IMR-90 (cell line): ENCODE results near the gene TRIM47. TPM values are rescaled to one million over a fixed set of nuclear protein-coding genes. Genes with fewer than 3 reads are reported as not detected.

Source experiments
- ATAC-seq: fragments of 200-7000 bp; cut with Tn5 transposase; 2 replicates; pipeline ENCODE4 v1.9.1; 2020; ENCODE audit warnings: low read depth, mild to moderate bottlenecking, moderate library complexity
- BruUV-seq: library from RNA; stranded (reverse); fragments of 400-500 nt; replicated peaks from 2 replicates; lab custom pipeline; 2021; lab: Mats Ljungman, UMichigan
- CTCF ChIA-PET: fragments of 300-600 bp; formaldehyde crosslinking; extraction: SDS; loops from one replicate; lab custom pipeline; 2021; ENCODE audit warnings: antibody characterized with exemption; lab: Yijun Ruan, JAX
- POLR2A ChIA-PET: fragments of 300-600 bp; sonication (Branson Sonifier 250); formaldehyde crosslinking; loops from one replicate; lab custom pipeline; 2022; ENCODE audit warnings: antibody characterized with exemption; ENCODE audit not compliant: unreplicated experiment; lab: Charles Lee
- DNase-seq: peaks from one replicate; pipeline ENCODE4 v3.0.0; 2013
- H2AFZ ChIP-seq: replicated peaks from 2 replicates; pipeline ENCODE3; 2013; ENCODE audit warnings: low read length, mild to moderate bottlenecking; ENCODE audit not compliant: poor library complexity
- H2AK5ac ChIP-seq: 2 replicates; pipeline ENCODE4 v1.6.1; 2013; ENCODE audit warnings: low read depth, low read length, inconsistent platforms
- H2AK9ac ChIP-seq: replicated peaks from 2 replicates; pipeline ENCODE3; 2013; ENCODE audit warnings: mild to moderate bottlenecking, low read depth, low read length, moderate library complexity; ENCODE audit not compliant: poor library complexity
- H2BK120ac ChIP-seq: 2 replicates; pipeline ENCODE4 v1.6.1; 2013; ENCODE audit warnings: low read depth, low read length, inconsistent platforms
- H2BK15ac ChIP-seq: 3 replicates; pipeline ENCODE4 v1.6.1; 2013; ENCODE audit warnings: low read depth, low read length, inconsistent platforms
- H2BK20ac ChIP-seq: 2 replicates; pipeline ENCODE4 v1.6.1; 2013; ENCODE audit warnings: low read depth, mild to moderate bottlenecking, inconsistent platforms, low read length, moderate library complexity
- H2BK5ac ChIP-seq: 2 replicates; pipeline ENCODE4 v1.6.1; 2013; ENCODE audit warnings: mild to moderate bottlenecking, low read depth, low read length, inconsistent platforms; ENCODE audit not compliant: poor library complexity, severe bottlenecking
- H3K14ac ChIP-seq: replicated peaks from 2 replicates; pipeline ENCODE4 v1.6.1; 2013; ENCODE audit warnings: low read depth, low read length, inconsistent platforms
- H3K18ac ChIP-seq: 2 replicates; pipeline ENCODE4 v1.6.1; 2013; ENCODE audit warnings: low read depth, low read length, control low read depth
- H3K23ac ChIP-seq: 2 replicates; pipeline ENCODE4 v1.6.1; 2013; ENCODE audit warnings: low read depth, low read length, inconsistent platforms
- H3K27ac ChIP-seq: 2 replicates; pipeline ENCODE4 v1.5.1; 2013; ENCODE audit warnings: mild to moderate bottlenecking, control low read depth, low read length; ENCODE audit not compliant: insufficient read depth
- H3K27me3 ChIP-seq: 2 replicates; pipeline ENCODE4 v1.6.1; 2013; ENCODE audit warnings: low read length; ENCODE audit not compliant: control insufficient read depth, insufficient read depth
- H3K36me3 ChIP-seq: 2 replicates; pipeline ENCODE4 v1.6.1; 2013; ENCODE audit warnings: low read length, mixed read lengths; ENCODE audit not compliant: control insufficient read depth, insufficient read depth
- H3K4ac ChIP-seq: 2 replicates; pipeline ENCODE4 v1.6.1; 2013; ENCODE audit warnings: low read depth, low read length, inconsistent platforms
- H3K4me1 ChIP-seq: 2 replicates; pipeline ENCODE4 v1.6.1; 2013; ENCODE audit warnings: low read length, mixed read lengths; ENCODE audit not compliant: control insufficient read depth, insufficient read depth
- H3K4me2 ChIP-seq: 2 replicates; pipeline ENCODE4 v1.6.1; 2013; ENCODE audit warnings: low read depth, mild to moderate bottlenecking, control low read depth, low read length, moderate library complexity
- H3K4me3 ChIP-seq: 2 replicates; pipeline ENCODE4 v1.5.1; 2013; ENCODE audit warnings: low read depth, mild to moderate bottlenecking, control low read depth, low read length, moderate library complexity; ENCODE audit not compliant: insufficient read depth
- H3K56ac ChIP-seq: 2 replicates; pipeline ENCODE4 v1.6.1; 2013; ENCODE audit warnings: low read length, inconsistent platforms; ENCODE audit not compliant: insufficient read depth; ENCODE audit errors: extremely low read depth
- H3K79me1 ChIP-seq, 2 experiments: 2 replicates each; pipeline ENCODE4 v1.6.1; 2013; ENCODE audit warnings: low read length in 2 of 2, inconsistent platforms in 1 of 2, low read depth in 1 of 2
- H3K9ac ChIP-seq: 2 replicates; pipeline ENCODE4 v1.6.1; 2013; ENCODE audit warnings: low read depth, low read length, control low read depth
- H3K9me1 ChIP-seq: 2 replicates; pipeline ENCODE4 v1.6.1; 2013; ENCODE audit warnings: low read length, inconsistent platforms; ENCODE audit not compliant: insufficient read depth
- H3K9me3 ChIP-seq: 2 replicates; pipeline ENCODE4 v1.6.1; 2013; ENCODE audit warnings: low read length; ENCODE audit not compliant: control insufficient read depth, insufficient read depth
- H4K20me1 ChIP-seq: 2 replicates; pipeline ENCODE4 v1.6.1; 2013; ENCODE audit warnings: low read length, inconsistent platforms; ENCODE audit not compliant: insufficient read depth
- H4K5ac ChIP-seq: 2 replicates; pipeline ENCODE4 v1.6.1; 2013; ENCODE audit warnings: mild to moderate bottlenecking, low read depth, low read length, control low read depth
- H4K8ac ChIP-seq, 2 experiments: 2 replicates each; pipeline ENCODE4 v1.6.1; 2013; ENCODE audit warnings: low read depth in 2 of 2, low read length in 2 of 2, control low read depth in 1 of 2, inconsistent platforms in 1 of 2
- H4K91ac ChIP-seq: 2 replicates; pipeline ENCODE4 v1.6.1; 2013; ENCODE audit warnings: low read depth, low read length, inconsistent platforms; ENCODE audit not compliant: insufficient read depth
- BHLHE40 ChIP-seq: fragments of 150-350 bp; IDR thresholded peaks from 2 replicates; pipeline ENCODE4 v1.6.1; 2016; ENCODE audit warnings: mild to moderate bottlenecking, low read depth, low read length
- CHD1 ChIP-seq: IDR thresholded peaks from 2 replicates; pipeline ENCODE4 v1.6.1; 2012; ENCODE audit warnings: low read depth, low read length, improper control_type of control experiment
- ELK1 ChIP-seq: fragments of 150-350 bp; IDR thresholded peaks from 2 replicates; pipeline ENCODE4 v1.6.1; 2016; ENCODE audit warnings: low read depth, mild to moderate bottlenecking, low read length, moderate library complexity, borderline replicate concordance
- MAFK ChIP-seq: IDR thresholded peaks from 2 replicates; pipeline ENCODE4 v1.6.1; 2012; ENCODE audit warnings: low read depth, low read length, improper control_type of control experiment
- MXI1 ChIP-seq: IDR thresholded peaks from 2 replicates; pipeline ENCODE4 v1.6.1; 2012; ENCODE audit warnings: low read depth, mild to moderate bottlenecking, low read length, moderate library complexity, borderline replicate concordance
- NFE2L2 ChIP-seq: fragments of 150-350 bp; IDR thresholded peaks from 2 replicates; pipeline ENCODE4 v1.6.1; 2016; ENCODE audit warnings: low read depth, mild to moderate bottlenecking, low read length
- POLR2A ChIP-seq: IDR thresholded peaks from 2 replicates; pipeline ENCODE4 v1.6.1; 2012; ENCODE audit warnings: mild to moderate bottlenecking, low read depth, low read length
- RAD21 ChIP-seq: IDR thresholded peaks from 2 replicates; pipeline ENCODE4 v1.6.1; 2012; ENCODE audit warnings: low read length, improper control_type of control experiment
- RFX5 ChIP-seq: IDR thresholded peaks from 2 replicates; pipeline ENCODE4 v1.8.0; 2012; ENCODE audit warnings: low read depth, mild to moderate bottlenecking, low read length, moderate library complexity
- WGBS, 2 experiments: methylation state at CpG; one replicate each; pipeline versions ENCODE4 v1.1.5 to v1.1.7; 2013; ENCODE audit warnings: missing lambda C conversion rate in 2 of 2; ENCODE audit not compliant: insufficient read length in 1 of 2; ENCODE audit errors: extremely low coverage in 2 of 2; 5-methylcytosine and 5-hydroxymethylcytosine counted together
- dilution Hi-C: fragments of 300-500 bp; cut with HindIII; formaldehyde crosslinking; loops from one replicate; pipeline ENCODE4 v1.14.3; 2018; ENCODE audit warnings: low sequenced_read_pairs; ENCODE audit not compliant: unreplicated experiment
- in situ Hi-C: fragments of 300-500 bp; cut with MboI; formaldehyde crosslinking; loops from 3 replicates; pipeline ENCODE4 v1.14.3; 2019; ENCODE audit warnings: low sequenced_read_pairs, inconsistent platforms, mixed read lengths
- intact Hi-C: fragments of 100-400 bp; cut with micrococcal nuclease; formaldehyde crosslinking; loops from 2 replicates; pipeline ENCODE4 v1.10.0; 2022
- polyA plus RNA-seq, 3 experiments: library from polyadenylated mRNA; depleted of rRNA; stranded (reverse); fragments of >200 nt; gene quantifications; 2 replicates each; pipeline ENCODE4 v1.2.3, GENCODE V29; 2012; ENCODE audit warnings: low replicate concordance in 1 of 3
- total RNA-seq: library from RNA; depleted of rRNA; stranded (reverse); fragments of >200 nt; gene quantifications from 2 replicates; pipeline ENCODE4 v1.2.3, GENCODE V29; 2012

TRIM47 gene
- total and polyA plus RNA-seq, 2 of the 4 experiments (the other 2 are of a cell fraction): 1.4 to 7.5 TPM

- no peak for TF ChIP-seq MAFK
These were observed 30.5 kb downstream of the TRIM47 start (continued) for GRCh38 chr17:75847614-75848522.

GRCh38 chr17:75846692-75847613 is 31.4 kb downstream of the TRIM47 start:
- Histone ChIP-seq H2AFZ (no peak overlapping the region), H3K79me1 (peaks cover 0 to 7% of the 10 kb centered on the region in 2 experiments; a peak in 2 of 4 replicates), H3K27ac (no peak overlapping the region), H3K4me2 (no peak overlapping the region), H4K5ac (no peak overlapping the region), H2BK15ac (no peak overlapping the region), H3K9me3 (no peaks in the 10 kb centered on the region), H3K4me1 (peaks cover 6% of the 10 kb centered on the region), H3K9ac (no peak overlapping the region), H3K4me3 (no peak overlapping the region), H3K56ac (no peak overlapping the region), H2BK20ac (no peak overlapping the region), H3K27me3 (no peaks in the 10 kb centered on the region), H4K20me1 (peaks cover 7% of the 10 kb centered on the region), H3K36me3 (peaks cover 52% of the 10 kb centered on the region), H2AK9ac (peak overlapping the region; percentile 50), H3K4ac (no peak overlapping the region), H3K14ac (no peak overlapping the region), H2BK5ac (no peak overlapping the region), H2AK5ac (no peak overlapping the region), H4K8ac (no peak overlapping the region), H2BK120ac (no peak overlapping the region), H3K9me1 (0 out of 2 replicates have a peak, but pooled peaks cover 4% of the 10 kb centered on the region), H4K91ac (no peak overlapping the region), H3K18ac (no peak overlapping the region), H3K23ac (no peak overlapping the region)
- ChIA-PET POLR2A (no interaction called here), CTCF (interaction anchor here (0.5 kb wide), 1 partner anchor 39 kb away, joined by 4 read pairs; no protein-coding TSS in a partner anchor)
- in situ Hi-C loops: no loop called here
- intact Hi-C loops: no loop called here
- no TSS peak for BruUV-seq
- dilution Hi-C loops: no loop called here
- WGBS, 2 experiments: 77% methylated on average over 7 of the region's 34 CpGs; no CpG with 5 or more reads in 1 of the 2 experiments
- ATAC-seq (no peak), DNase-seq (no peak)
- no peak for TF ChIP-seq CHD1
- TF ChIP-seq MXI1: no peak
- no peak for TF ChIP-seq POLR2A
- TF ChIP-seq RFX5: no peak
- no peak for TF ChIP-seq RAD21
- TF ChIP-seq MAFK: no peak
- no peak for TF ChIP-seq NFE2L2
- no peak for TF ChIP-seq BHLHE40
- no peak for TF ChIP-seq ELK1
